Activated effector memory CD4-positive, alpha-beta T cell treated with anti-CD3 and anti-CD28 coated beads, Interleukin-2, amount 50 U/mL, for 16 hours (primary cell): ENCODE measurements around the gene MYL12A.
A peak's percentile ranks its signal among the peaks of the same experiment; 100 is the strongest.
"Not testable (repeated sequence)": the region's sequence is repeated elsewhere in the genome, so short reads cannot be mapped to it uniquely, and the experiment has no call there.

Source experiments
- DNase-seq: peaks from one replicate; pipeline ENCODE4 v3.0.0-alpha.2; 2020

MYL12A gene

DNA sequence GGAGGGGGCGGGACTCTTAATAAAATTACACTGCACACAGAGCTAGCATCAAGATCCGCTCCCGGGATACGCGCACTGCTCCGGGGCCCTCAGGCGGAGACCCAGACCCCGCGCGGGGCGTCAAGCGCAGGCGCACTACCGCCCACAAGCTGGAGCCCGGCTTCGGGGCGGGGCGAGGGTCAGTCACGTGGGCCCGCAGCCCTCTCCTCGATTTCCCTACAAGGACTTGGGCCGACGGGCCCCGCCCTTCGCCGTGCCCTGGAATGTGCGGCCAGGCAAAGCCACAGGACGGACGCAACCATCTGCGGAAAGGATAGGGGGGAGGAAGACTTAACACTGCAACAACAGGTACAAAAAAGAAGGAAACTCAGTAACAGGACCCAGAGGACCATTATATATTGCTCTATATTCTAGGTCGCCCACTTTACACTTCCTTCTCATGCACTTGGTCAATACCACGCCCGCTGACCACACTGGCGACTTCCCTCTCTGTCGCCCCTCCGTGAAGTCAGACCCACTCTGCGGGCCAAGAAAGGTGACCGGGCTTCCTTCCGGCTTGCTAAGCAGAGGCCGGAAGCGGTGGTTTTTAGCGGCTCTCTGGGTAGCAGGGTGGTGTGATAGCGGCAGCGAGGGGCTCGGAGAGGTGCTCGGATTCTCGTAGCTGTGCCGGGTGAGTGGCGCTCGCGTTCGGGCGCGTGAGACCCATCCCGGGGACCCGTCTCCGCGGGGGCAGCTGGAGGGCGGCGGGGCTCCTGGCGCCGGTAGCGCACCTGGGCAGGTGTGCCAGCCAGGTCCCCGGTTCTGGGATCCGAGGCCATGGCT is at the start of gene MYL12A:
Gene MYL12A (plus strand): TSS at position 562 of the 822 bp plus-strand sequence. CDS start 5,447 bp downstream, outside the sequence.
- peak; percentile 96 for DNase-seq

DNA sequence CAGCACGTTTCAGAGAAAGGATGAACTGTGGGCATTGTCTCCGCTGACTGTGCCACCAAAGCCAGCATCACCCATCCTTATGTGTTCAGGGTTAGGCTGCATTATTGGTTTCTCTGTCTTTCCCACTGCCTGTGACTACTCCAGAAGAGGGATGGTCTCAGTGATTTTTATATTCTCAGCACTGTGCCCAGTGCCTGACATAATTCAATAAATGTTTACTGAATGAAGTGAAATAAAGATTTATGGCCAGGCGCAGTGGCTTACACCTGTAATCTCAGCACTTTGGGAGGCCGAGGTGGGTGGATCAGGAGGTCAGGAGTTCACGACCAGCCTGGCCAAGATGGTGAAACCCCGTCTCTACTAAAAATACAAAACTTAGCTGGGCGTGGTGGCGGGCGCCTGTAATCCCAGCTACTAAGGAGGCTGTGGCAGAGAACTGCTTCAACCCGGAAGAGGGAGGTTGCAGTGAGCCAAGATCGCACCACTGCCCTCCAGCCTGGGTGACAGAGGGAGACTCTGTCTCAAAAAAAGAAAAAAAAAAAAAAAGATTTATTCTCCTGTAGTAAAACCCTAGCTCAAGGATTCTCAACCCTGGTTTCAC is 49.2 kb upstream of the MYL12A start:
- not testable (repeated sequence) for DNase-seq

DNA sequence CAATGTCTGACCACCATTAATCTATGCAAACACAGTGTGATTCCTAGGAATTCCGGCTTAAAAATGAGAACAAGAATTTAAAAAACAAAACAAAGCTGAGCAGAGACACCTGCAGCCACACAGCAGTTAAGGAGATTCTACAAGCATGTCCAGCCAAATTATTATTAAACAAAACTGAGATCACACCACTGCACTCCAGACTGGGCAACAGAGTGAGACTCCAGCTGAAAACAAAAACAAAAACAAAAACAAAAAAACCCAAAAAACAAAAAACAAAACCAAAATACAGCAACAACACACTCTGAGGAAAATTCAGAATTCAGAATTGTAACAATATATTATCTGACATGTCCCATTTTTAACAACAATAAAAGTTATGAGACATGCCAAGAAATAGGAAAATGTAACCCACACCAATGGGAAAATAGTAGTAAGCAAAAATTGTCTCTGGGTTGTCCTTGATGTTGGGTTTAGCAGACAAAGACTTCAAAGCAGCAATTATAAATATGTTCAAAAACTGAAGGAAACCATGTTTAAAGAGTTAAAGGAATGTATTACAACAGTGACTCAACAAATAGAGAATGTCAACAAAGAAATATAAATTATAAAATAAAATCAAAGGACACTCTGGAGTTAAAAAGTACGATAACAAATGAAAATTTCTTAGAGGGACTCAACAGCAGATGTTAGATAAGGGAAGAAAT is 47.5 kb upstream of the MYL12A start:
- DNase-seq = no peak

DNA sequence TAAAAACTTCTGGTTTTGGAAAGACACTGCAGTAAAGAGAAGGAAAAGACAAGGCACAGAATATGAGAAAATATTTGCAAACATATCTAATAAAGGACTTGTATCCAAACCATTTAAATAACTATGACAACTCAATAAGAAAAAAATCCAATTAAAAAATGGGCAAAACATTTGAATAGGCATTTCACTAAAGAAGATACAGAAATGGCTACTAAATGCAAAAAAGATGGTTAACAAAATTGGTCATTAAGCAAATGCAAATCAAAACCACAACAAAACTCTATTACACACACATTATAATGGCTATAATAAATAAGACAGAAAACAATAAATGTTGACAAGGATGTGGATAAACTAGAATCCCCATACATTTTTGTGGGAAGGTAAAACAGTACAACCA is 42.4 kb upstream of the MYL12A start:
- no peak for DNase-seq

DNA sequence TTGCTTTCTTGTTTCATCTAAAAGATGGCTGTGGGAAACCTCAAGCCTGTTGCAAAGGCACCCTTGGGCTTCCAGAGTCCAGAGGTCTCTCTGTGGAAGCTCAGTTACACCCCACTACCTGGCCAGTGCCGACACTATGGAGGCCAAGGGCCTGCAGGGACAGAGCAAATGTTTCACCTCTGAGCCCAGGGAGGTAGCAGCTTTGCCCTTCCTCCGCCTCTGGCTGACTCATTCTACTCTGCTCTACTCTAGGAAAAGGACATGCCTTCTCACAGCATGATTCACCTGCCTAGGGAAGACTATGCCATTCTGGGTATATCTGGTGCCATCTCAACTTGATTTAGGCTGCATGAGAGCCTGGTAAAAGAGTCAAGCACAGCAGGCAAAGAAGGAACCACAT is 40.0 kb upstream of the MYL12A start:
- DNase-seq = no peak

DNA sequence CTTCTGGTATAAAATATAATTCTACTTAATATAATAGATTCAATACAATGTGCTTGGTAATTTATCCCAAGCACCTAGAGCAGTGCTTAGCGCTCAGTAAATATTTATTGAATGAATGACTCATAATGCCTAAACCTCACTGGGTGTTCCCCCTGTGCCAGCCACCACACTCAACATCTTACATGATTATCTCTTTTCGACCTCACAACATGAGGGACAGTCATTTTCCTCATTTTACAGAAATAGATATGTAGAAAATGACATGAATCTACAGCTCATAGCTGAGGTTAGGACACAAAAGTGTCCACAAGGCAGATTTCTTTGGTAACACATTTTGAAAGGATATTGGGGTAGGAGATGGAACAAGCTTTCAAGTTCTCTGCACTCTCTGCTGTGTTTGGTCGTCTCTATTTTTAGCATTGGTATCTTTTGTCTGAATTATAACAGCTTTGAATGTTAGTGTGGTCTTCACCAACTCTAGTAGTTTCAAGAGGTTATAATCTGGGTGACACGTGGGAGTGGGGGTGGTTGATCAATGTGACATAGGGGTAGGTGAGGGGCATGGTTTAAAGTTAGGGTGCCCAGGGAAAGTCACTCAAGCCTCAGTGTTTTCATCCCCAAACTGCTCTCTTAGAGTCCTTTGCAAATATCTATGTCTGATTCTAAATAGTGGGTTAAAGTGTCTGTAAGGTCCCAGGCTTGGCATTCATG is 37.6 kb upstream of the MYL12A start:
- no peak for DNase-seq

DNA sequence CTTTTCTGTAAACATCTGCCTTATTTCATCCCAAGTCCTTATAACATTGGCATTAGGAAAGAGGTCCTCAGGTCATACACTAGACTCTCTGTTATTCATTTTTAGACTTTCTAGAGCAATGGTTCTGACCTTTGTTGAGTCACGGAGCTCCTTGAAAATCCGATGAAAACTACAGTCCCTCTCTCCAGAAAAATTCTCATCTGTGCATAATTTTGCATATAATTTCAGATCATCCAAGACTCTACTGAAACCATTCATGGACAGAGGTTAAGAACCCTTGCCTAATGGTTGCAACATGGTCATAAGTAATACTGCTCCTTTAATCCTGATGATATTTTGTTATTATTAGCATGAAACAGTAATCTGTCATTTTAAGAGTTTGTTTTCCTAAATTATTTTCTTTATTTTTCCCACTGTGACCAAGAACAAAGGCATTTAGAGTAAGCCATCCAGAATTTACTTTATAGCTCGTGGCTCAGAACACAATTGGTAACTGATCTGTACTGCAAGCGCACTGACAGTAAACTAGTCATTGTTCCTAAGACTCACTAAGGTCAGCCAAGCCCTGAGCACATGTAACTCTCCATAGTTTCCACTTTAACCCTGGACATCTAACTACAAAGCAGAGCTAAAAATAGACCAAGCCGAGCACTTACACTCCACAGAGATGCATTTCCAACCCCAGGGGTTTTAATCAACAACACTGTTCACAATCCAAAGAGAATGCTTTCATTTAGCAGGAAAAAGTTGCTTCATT is 36.2 kb upstream of the MYL12A start:
- no peak for DNase-seq

DNA sequence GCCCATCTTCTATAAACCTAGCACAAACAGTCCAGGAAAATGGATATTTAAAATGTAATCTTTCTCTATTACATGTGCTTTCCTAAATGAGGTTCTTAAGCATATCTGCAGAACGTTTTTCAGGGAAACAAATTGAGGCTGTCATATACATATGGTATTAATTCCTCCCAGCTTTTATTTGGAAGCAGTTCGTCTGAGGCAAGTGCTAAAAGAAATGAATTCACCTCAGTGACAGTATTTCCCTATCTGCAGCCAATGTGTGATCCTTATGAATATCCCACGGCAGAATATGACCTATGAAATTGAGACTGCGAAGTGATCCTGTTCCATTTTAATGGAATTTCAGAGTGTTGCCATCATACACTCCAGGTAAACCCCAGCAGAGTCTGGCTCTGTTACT is 34.9 kb upstream of the MYL12A start:
- no peak for DNase-seq

DNA sequence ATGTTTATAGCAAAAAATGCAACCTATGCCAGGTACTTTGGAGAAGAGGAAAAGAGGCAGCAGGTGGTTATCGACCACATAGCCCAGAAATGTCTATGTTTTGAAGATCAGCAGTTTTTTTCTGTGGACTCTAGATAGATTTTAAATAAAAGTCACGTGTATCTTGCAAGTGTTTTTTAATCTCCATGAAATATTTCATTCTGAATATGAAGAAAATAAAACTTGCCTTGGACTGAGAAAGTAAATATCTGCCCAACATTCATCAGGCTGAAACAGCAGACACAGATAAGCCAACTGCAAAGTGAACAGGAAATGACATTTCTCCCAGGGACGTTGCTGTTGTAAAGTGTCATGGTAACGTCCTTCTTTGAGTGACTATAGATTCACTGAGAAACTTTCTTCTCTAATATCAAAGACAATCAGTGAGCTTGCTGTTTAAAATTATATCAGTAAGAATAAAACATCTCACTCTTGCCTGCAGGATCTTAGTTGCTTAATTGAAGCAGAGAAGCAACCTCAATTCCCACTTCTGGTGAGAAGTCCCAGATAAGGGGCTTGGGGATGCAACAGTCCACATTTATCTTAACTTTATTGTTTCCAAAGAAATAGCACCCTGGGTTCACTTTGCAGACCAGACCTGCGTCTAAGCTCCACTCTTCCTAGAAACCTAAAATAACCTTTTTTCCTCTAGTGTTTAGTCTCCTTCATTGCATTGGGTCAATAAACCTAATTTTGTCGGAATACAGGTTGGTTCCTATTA is 34.1 kb upstream of the MYL12A start:
- DNase-seq = no peak

DNA sequence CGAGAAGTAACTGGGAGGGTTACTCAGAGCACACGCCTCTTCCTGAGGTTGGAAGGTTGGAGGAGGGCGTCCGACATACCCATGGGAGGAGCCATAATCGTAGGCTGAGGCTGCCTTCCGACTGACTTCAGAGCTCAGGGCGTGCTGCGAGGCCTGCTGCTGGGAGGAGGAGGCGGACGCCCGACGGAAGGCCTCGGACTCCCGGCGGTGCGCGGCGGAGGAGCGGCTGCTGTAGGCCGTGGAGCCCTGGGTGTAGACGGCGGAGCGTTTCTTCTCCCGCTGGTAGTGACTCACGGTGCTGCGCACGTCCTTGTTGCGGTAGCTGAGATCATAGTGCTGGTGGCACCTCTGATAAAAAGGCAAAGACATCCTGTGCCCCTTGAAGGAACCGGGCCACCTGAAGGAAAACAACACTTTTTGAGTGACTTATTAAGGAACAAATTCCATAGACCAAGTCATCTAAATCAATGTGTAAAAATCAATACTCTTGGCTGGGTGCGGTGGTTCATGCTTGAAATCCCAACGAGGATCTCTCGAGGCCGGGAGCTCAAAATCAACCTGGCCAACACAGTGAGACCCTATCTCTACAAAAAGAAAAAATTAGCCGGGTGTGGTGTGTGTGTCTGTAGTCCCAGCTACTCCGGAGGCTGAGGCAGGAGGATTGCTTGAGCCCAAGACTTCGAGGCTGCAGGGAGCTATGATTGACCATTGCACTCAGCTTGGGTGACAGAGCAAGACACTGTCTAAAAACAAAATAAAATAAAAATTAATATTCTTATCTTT is 32.6 kb upstream of the MYL12A start:
- DNase-seq = no peak

DNA sequence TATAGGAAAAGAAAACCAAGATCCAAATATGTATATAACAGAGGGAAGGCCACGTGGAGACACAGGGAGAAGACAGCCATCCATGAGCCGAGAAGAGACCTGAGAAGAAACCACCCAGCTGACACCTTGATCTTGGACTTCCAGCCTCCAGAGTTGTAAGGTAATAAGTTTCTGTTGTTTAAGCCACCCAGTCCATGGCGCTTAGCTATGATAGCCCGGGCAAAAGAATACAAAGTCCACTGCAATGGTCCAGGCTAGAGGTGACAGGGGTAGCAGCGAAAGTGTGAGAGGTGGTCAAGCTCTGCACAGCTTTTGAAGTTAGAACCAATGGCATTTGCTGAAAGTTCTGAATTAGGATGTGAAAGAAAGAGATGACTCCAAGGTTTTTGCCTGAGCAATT is 30.6 kb upstream of the MYL12A start:
- DNase-seq = no peak

DNA sequence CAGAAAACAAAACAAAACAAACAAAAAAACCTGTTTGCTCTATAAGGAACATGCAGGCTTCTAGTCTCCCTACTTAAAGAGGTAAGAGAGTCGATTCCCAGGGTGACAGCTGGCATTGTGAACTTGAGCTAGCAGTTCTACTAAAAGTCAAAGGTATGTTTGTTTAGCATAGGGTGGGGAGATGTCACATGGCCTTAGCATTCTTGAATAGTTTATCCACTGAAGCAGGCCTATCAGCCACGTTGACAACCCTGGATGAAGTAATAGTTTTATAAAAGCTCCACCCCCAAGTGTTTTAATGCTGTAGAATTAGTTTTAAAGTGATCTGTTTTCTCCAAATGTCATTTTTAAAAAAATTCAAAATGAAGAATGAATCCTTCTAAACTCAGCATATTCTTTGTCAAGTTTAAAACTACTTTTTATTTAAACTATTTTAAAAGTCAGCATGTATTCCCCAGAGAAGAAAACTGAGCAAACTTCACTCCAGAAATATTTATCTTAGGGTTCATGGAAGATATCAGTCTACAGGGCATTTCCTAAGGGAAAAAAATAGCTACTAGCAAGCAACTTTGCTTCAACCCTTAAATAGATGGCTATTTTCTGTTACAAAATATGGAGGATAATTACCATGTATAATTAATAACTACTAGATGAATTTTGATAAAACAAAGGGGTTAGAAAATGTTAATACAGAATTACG is 29.5 kb upstream of the MYL12A start:
- DNase-seq = no peak

DNA sequence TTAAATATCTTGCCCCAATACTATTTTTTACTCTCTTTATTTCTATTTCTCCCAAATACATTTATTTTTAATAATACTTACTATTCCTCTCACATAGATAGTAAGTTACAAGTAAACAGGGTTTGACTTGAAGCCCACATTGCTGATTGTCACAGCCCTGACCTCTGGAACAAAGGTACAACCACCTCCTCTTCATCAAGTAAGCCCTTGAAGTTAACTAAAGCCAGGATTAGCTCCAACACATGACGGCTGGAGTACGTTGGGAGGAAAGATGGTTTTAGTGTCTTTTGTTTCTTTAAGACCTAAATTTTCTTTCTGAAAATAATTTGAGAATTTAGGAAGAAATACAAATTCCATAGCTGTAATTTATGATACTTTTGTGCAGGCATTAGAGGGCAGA is 28.8 kb upstream of the MYL12A start:
- DNase-seq = no peak

DNA sequence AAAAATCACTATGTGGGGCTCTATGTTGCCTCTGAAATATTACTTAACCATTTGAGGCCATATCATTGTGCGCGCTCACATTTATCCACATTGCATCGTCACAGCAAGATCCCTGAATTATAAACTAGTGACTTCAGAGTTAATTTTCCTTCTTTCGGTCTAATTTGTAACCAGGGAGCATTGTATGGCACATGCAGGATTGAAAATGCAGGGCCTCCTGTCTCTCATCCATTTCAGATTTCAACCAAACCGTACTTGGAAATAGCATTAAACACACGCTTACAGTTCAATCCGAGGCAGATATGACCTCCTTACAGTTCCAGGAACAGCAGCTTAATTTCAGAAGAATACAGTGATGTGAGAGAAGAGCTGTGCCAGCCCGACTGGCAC is 28.4 kb upstream of the MYL12A start:
- DNase-seq = no peak

DNA sequence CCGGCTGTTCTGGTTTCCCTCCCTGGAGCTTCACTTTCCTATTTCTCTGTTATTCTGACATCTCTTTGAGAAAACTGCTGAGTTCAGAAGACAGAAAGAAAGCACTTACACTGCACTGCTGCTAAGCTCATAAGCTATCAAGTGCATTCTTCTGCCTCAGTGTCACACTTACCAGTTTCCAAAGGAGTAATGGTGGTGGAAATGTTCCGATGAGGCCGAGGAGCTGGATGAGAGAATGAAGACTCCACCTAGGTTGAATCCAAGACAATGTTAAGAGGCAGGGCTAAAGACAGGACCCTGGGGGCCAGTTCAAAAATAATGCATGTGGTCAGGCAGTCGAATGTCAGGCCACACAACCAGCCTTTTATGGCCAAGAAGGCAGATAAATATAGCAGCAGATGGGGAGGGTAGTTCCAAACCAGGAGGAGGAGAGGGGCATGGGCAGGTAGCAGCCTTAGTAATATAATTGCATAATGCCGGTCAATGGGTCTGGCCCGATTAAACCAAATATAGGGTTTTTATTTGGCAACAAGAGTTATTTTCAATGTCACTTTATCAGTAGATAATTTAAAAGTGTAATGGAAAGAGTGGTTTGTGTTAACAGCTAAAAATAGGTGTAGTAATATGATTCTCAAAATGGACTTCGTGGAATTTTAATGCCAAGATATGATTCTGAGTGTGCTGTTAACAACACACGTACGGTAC is 27.8 kb upstream of the MYL12A start, which contains the start of gene MYOM1:
Gene MYOM1 (minus strand): TSS at position 338 of the 705 bp plus-strand sequence. CDS start 4,745 bp downstream, outside the sequence.
- DNase-seq = no peak

DNA sequence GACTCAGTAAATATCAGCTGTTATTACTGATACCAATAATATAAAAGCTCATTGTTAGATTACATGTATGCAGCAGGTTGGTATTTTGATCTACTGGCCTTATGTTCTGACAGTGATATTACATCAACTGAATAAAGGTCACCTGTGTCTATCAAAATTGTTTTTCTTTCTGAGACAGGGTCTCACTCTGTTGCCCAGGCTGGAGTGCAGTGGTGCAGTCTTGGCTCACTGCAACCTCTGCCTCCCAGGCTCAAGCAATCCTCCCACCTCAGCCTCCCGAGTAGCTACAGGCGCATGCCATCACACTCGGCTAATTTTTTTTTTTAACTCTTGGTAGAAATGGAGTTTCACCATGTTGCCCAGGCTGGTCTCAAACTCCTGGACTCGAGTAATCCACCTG is 26.7 kb upstream of the MYL12A start:
- not testable (repeated sequence) for DNase-seq

DNA sequence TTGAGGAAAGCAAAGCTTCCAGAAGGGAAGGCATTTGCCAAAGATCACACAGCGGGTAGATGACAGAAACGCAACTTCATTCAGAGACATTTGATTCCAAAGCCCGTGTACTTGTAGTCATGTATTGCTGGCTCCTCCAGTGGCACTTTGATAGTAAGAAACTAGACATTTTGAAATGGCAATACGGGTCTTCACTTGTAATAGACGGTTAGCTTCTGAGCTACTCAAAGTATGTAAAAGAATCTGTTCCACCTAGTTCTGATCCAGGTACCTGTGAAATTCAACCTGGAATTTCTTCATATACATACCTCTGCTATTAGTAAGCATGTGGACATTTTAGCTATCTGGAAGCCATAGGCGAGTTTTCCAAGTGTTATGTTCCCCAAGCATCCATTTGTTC is 26.1 kb upstream of the MYL12A start:
- no peak for DNase-seq

DNA sequence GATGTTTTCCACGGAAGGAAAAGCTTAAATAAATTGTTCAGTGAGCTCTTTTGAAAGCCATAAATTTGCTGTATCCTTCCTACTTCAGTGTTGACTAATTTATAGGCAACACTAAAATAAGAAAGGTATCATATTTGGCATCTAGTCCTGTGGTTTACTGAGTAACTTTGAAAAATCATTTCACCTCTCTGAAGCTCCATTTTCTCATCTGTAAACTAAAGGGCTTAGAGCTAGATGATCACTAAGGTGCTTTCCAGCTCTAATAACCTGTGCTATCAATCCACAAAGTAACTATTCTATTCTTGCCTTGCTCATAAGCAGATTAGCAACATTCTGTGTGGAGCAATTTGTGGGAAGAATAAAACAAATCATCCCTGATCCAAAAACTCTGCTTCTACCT is 24.2 kb upstream of the MYL12A start:
- no peak for DNase-seq

DNA sequence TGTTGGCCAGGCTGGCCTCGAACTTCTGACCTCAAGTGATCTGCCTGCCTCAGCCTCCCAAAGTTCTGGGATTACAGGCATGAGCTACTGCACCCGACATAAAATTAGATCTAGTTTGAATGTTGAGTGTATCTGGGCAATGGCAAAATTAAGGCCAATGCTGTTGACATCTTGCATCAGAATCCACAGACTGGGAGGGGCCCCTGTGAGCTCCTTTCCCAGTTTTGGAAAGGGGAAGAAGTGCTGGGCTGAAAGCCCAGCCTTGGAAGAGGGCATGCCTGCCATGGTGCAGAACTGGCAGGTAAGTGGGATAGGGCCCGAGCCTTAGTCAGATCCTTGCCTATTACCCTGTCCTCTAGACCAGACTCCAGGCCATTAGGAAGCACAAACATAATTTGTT is 23.4 kb upstream of the MYL12A start:
- no peak for DNase-seq

DNA sequence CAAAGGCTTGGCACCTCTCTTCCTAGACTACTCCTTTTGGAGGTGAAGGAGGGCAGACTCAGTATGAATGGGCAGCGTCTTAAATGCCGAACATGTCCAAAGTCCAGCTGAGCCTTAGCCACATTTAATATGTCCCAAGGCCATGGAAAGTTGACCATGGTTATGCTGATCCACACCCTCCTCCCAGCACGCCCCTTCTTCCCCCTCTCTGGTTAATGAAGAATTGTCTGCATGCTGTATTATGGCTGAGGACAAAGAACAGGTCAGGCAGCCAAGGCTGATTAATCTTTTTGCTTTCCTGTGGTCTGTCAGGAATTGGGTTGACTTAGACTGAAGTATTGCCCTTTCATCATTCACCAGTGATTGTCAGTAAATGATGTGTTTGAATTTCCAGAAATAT is 22.0 kb upstream of the MYL12A start:
- DNase-seq = no peak
